Stimulated activated CD8-positive, alpha-beta memory T cell treated with anti-CD3 and anti-CD28 coated beads, Interleukin-7, amount 100 ng/mL, for 1 hour (primary cell): ENCODE measurements around the gene FANK1.

Source experiments
- DNase-seq, 2 donors: peaks; one replicate each; pipeline ENCODE4 v3.0.0-alpha.2; 2020; ENCODE audit warnings: low read depth in 2 of 2

Gene FANK1

DNA sequence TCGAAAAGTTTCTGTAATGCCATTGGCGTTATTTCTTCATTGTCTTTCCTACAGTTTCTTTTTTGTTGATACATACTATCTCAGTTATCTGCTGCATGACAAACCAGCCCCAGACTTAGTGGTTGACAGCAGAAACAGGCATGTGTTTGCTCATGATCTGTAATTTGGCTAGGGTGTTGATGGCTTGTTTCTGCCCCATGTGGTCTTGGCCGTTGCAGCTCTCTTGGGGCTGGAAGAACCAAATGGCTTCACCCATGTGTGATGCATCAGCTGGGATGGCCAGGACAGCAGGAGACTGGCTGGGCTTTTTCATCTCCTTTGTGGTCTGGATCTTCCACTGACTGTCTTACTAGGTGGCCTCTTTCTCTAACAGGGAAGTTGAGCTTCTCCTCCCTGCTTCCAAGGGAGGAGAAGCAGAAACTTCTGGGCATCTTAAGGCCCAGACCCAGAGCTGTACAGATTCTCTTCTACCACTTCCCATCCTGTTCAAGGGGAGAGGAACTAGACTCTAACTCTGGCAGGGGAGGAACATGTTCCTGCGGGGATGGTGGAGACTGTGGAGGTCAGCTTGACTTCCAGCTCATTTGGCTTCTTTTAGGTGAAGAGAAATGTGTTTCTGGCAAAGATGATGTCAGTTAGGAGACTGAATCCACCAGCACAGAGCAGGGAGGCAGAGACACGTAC lies 89.3 kb downstream of the FANK1 start:
- DNase-seq, result no peak

DNA sequence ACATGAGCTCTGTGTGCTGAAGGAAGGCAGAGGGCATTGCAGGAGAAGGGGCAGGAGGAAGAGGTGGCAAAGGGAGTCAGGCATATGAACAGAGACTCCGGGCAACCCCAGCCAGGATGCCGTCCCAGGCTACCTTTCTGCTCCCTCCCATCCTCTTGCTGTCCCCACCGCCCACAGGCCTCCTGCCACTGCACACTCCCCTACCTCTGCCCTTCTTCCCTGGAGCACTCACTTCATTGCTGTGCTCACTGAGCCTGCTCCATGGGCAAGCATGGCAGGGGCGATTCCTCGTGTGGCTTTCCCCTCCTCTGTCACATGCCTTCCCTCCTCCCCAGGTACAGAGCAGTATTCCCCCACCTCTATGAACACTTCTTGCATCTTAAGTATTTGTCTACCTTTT lies 93.4 kb downstream of the FANK1 start:
- DNase-seq, result no peak

DNA sequence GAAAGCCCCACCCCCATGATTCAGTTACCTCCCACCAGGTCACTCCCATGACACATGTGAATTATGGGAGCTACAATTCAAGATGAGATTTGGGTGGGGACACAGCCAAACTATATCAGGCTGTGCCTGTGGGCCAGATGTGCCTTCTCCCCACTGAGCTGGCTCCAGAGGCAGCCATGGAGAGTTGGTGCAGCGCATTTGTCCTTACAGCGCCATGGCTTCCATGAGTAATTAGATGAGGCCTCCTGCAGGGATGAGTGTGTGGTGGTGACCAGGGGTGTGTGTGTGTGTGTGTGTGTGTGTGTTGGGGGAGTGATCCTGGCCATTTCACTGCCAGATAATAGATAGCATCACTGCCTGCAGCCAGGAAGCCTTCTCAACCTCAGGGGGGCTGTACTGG lies 94.6 kb downstream of the FANK1 start:
- no peak for DNase-seq

DNA sequence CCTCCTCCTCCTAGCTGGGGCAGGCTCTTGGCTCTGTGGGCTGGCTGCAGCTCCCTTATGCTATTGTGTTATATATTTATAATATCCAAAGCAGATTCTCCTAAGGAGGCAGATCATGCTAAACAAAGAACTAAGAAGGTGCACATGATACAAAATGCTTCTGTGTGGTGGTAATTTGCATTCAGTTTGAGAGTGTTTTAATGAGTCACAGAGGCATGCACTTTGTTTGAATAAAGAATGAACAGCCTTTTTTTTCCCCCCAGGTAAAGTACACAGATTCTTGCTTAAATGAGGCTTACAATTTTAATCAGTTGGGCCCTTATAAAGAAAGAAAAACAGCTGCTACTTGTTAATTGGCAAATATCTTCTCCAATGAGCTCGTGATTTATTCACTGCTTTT lies 95.0 kb downstream of the FANK1 start:
- DNase-seq, result no peak

DNA sequence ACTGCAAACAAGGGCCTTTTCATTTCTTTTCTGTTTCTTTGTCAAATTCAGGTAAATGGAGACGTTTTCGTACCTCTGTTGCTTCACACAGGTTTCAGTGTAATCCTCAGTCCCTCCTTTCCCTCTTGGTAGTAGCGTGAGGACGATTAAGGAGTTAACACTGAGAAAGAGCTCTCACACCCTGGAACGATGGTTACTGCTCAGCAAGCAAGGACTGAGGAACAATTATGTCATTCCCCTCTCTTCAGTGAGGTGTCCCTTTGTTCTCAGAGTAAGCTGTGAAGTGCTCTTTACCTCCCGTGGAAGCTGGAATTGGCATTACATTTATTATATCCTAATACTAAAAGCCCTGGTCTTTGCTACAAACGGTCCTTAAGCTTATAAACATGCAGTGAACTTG lies 95.9 kb downstream of the FANK1 start:
- DNase-seq, result no peak

DNA sequence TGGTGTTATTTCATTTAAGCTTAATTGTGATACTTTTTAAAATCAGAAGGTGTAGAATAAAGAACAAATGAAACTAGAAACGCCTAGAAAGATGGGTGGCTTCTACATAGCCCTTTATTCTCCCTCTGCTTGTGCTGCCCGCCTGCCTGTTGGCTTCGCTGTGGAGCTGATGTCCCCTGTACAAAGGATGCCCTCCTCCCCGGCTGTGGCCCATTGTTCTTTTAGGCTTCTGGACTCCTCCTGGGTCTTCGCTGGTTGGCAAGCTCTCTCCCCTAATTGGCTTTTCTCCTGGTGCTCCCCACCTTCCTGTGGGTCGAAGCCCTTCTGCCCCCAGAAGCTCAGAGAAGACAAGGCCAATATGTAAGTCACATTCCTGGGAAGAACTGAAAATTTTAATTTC lies 98.2 kb downstream of the FANK1 start:
- no peak for DNase-seq

DNA sequence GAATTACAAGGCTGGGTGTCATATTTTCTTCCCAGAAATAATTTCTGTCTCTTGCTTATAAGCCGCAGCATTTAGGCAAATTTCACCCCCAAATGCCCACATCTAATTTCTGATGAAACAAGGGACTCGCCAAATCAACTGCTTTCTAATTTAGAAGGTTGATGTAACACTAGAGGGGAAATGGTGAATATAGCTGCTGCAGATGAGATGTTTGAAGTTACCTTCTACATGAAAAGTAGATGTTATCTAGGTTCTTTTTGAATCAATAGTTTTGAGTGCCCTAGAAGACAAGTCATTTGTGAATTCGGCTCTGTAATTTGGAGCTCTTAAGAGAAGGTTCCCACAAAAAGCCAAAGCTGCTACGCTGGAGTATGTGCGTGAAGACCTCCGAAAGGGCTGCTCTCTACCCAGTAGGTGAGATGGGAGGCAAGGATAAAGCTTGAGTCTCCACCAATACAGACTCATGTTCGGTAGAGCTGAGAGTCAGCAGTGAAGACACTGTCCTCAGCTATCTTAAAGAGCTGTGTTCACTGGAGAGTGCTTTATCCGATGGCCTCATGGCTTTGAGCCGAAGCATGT lies 99.5 kb downstream of the FANK1 start:
- DNase-seq, result no peak

DNA sequence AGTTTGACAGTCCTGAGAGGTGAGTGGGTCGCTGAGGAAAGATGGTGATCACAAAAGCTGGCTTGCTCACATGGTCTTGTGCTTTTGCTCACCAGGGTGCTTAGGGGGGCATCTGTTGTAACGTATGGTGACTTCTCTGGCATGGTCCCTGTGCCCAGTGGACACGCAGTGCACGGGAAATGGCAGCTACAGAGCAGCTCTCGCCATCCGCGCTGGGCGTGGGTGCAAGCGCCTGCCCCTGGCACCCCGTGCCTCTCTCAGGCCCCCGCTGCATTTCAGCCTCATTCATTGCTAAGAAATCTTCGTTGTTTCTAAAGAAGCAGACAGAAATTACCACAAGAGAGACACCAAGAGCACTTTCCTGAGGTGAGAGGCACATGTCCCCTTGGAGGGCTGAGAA lies 101.2 kb downstream of the FANK1 start:
- DNase-seq, result no peak

DNA sequence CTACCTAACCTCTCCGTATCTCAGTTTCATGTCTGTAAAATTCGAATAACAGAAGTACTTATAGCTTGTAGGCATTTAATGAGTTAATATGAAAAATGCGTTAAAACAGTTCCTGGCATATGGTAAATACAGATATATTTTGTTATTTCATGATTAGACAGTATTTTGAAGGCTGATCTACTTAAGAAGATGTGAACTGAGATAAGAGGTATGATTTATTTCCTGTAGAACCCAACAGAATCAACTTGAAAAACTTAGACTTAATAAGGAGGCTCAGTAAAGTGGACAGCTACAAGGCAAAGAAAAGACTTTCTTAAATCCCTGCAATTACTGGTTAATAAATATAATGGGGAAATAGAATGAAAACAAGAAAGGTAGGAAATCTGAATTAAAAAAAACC lies 103.3 kb downstream of the FANK1 start:
- no peak for DNase-seq

DNA sequence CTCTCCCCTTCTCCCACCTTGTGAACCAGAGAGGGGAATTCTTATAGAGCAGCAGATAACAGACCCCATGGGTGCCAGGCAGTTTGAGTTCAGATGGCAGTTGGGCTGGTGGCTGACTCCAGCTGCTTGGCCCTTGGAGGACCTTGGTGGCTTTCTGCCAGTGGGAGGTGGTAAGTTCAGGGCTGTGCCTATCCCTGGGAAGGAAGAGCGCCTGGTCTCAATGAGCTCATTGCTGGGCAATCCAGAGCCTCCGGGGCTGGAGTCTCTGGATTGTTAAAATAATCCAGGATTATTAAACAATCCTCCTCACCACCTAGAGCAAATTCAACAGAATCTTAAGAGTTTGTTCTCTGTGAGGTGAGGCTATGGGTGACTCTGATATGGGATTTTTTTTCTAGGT lies 105.2 kb downstream of the FANK1 start:
- DNase-seq, result no peak

DNA sequence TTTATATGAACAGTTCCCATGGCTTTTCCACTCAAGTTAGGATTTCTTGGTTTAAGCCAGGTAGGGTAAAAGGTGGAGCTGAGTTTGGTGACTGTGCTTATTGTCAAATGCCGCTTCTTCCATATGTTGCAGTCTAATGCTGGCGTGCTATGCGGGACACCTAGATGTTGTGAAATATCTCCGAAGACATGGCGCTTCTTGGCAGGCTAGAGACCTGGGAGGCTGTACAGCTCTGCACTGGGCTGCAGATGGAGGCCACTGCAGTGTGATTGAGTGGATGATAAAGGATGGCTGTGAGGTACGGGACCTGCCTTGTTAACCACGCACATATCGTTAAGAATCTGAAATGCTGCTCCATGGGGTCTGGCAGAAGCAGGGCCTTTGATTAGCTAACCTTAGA lies 108.4 kb downstream of the FANK1 start:
- no peak for DNase-seq

DNA sequence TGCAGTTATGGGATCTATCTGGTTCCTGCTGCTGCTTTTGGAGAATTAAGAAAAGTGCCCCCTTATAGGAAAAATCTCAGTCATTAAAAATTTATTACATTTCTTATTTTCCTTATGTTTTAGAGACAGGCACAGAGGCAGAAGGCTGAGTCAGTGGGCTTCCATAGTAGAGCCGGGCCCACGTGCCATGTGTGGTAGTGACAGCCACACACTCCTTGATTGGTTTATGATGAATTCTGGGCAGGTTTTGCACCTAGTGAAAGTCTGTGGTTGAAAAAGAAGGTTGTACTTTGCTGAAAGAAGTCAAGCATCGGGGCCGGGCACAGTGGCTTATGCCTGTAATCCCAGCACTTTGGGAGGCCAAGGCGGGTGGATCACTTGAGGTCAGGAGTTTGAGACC lies 109.9 kb downstream of the FANK1 start:
- DNase-seq, result no peak

DNA sequence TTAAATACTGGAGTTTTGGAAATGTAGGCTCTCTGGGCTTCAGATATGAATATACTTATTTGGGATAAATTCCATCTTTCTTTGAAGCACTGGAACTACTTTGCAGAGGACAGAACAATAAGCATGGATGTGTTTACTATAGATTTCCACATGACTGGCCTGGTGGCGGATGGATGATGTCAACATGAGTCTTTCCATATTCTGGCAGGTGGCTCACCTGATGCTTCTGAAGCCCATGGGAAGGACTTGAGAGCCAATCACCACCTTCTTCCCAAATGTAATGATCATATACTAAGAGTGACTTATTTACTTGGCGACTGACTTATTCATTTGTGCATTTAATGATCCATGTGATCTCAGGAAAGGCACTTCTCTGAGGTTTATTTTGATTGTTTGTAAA lies 110.5 kb downstream of the FANK1 start:
- no peak for DNase-seq

DNA sequence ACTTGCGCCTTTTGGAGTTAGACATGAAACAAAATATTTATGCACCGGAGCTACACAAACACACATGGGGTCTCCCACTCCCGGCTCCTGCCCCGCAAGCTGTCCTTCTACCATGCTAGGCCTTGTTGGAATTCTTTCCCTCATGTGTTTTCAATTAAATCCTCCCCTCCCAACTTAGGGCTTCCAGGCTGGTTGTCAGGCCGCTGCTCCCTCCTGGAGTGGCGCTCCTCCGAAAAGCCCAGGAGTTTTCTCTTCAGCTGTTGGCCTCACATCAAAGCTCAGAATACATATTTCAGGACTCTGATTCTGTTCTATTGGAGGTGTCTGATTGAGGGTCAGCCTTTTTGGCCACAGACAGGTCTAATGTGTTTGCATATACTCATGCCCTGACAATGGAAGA lies 113.3 kb downstream of the FANK1 start:
- DNase-seq, result no peak

DNA sequence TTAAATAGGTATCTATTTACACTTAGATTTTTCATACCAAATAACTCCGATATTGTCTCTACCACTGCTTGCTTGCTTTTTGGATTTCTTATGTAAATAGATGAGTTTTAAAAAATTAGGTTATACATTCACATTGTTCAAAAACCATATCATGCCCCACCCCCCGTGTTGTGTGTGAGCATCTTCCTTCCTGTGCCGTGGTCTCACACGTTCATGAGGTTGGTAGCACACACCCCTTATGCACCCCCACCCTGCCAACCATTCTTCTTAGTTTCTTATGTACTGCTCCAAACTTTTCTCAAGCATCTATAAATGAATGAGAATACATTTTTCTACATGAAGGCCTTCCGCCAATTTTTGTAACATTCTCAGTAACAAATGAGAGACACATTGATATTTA lies 115.6 kb downstream of the FANK1 start:
- DNase-seq, result no peak

DNA sequence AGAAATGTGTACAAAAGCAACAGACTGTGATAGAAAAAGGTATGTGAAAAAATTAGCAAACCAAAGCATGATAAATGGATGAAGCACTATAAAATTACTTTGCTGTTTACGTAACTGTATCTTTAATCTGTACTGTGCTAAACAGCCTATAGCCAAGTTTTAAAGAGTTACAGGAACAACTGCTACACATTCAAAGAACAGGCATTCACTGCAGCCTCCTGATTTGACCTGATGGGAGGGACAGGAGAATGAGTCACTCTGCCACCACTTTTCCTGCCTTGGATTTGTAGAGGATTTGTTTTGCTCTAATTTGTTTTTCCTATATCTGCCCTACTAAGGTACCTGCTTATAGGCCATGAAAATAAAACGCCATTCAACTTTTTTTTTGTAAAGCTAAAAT lies 116.1 kb downstream of the FANK1 start:
- DNase-seq, result no peak

DNA sequence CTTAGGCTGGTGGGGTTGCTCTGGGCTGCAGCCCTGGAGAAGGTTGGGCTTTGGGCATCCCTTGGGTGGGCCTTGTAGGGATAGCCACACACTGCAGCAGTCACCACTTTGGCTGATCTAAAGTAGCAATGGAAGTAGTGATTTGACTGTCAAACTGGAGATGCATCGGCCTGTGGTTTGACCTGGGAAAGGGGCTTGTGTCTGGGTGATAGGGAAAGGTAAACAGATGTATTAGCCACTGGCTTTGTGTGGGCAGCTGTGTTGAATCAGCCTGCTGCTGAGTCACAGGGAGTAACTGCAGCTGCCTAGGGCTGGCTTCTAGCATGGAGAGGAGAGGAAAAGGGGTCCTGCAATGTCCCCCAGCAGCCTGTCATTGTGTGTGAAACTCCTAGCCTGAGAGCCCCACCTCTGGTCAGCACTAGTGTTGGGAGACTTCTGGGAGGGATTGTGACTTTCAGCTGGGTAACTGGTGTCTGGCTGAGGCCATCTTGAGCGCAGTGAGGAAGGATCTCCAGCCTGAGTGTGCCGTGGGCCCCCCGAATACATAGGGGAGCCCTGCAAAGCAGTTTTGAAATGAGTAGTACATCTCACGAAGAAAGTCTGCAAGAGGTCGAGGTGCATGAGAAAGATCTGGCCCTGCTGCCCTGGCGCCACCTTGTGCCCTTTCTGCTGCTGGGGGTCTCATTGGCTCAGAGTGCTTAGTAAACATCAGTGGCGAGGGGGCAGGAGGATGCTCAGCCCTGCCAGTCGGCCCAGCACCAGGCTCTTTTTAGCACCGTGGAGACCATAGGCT lies 117.3 kb downstream of the FANK1 start:
- no peak for DNase-seq

DNA sequence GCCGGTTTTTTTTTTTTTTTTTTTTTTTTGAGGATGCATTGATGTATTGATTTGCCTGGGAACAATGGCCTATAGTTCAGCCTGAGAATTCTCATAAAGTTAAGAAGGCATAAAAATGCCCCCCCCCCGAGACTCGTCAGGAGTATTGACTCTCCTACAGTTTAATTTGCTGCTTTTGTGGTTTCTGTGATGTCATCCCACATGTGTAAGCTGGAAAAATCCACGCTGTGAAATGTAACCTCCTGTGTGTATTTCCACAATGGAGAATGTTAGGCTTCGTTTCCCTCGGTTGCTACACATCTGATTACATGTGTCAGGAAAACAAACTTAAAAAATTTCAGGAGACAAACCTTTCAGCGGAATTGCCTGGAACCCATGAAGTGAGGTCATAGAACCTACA lies 117.9 kb downstream of the FANK1 start:
- DNase-seq, result no peak

DNA sequence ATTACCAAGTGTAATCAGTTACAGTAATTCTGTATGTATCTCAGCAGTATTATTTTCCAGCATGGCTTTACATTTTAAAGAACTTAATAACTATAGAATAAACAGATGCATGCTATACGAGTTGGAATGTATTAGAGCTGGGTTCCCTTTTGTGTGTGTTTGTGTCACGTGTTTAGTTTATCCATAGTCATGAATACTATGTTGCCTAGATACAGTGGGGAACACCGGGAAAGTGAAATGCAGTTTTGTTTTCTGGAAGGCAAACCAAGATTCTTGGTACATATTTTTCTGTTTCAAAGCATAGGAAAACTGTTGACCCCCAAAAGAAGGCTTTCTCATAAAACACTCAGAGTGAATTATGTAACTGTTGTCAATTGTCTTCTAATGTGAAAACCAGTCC lies 119.0 kb downstream of the FANK1 start:
- no peak for DNase-seq

DNA sequence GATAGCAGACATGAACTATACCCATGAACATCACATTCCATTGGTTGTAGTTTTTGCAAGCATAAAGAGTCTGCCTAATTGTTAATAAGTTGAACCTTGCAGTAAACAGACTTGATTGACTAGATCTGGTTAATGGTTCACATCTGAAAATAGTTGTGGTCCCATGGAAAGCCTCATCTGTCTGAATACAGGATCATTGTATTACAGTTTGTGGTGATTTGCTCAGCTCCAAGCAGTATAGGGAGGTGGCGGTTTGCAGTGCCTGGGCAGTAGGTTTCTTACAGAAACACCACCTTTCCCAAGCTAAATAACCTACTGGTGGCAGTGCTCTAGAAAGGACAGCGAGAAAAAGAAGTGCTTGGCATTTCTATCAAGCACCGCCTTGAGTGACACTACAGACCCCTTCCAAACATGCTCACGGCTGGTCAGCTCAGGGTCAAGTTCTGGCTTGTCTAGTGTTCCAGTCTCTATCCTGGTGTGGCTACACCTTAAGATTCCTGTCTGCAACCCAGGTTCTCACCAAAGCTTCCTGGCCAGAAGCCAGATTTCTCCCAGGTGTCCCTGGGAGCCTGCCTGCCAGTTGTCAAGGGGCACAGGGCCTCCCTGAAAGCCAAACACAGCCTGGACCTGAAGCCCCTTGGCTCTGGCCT lies 119.9 kb downstream of the FANK1 start:
- no peak for DNase-seq

DNA sequence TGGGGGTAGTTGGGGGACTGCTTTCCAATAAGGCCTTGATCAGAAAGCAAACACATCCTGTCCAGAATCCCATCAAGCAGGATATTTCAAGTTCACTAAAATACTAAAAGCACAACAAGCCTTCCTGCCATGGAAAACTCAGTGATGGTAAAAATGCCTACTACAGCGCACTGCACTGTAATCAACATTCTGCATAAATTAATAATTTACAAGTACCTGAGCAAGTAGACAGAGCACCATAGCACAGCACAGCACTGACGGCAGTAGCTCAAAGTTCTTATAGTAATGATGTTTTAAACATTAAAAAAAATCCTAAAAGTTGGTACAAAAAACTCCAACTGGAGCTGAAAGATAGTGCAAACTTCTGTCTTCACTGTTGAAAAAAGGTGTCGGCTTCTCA lies 120.5 kb downstream of the FANK1 start:
- no peak for DNase-seq

DNA sequence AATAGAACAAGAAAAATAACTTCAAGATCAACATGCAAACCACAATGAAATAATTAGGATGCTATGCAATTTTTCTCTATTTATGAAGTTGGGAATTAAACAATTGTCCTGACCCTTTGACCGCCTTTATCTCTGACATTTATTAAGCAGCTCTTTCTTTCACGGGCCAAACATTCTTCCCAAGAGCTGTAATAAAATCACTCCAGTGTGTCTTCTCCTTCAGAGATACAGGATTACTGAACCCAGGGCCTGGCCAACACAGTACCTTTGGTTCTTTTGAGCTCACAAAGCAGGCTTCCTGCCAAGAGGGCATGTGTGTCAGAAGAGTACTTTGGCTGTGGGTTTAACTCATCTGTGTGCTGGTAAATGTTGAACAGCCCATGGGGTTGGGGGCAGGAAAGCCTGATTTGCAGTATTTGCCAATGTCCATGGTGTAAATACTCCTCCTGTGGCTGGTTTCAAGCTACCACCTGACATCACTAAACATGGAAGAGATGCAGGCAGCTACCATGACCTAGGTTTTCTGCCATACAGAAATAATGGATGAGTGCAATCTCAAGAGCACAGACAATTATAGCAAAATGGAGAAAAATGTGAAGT lies 121.7 kb downstream of the FANK1 start:
- DNase-seq, result no peak
